ENCODE results near the gene ATP8B3. TPM values are rescaled to one million over a fixed set of nuclear protein-coding genes. Genes with fewer than 3 reads are reported as not detected.

ATP8B3 gene
- polyA plus RNA-seq, 2 of the 4 experiments (the other 2 are of a cell fraction): 2.7 to 3.9 TPM

- ATAC-seq (no peak), DNase-seq (ENCODE audit: low read depth in 1 of 2, low spot score in 1 of 2) (no peak), FAIRE-seq (no peak)
- no peak for TF ChIP-seq HOXA7 (CRISPR knock-in tag; IDR thresholded peaks at IDR 0.05)
- TF ChIP-seq HDAC2 (IDR thresholded peaks at IDR 0.05): peak; percentile 64; the same call in 1 of the 2 replicates
- 26% methylated on average over 4 of the region's 4 CpGs for WGBS (ENCODE audit: missing lambda C conversion rate)
- Histone ChIP-seq H3K27ac (no peak overlapping the region), H3K4me2 (no peak overlapping the region), H3K4me3 (no peak overlapping the region), H3K4me1 (no peaks in the 10 kb centered on the region), H3K9me3 (peaks cover 30% of the 10 kb centered on the region)
- ChIA-PET CTCF (interaction anchor here (0.7 to 2.2 kb wide), 8 partner anchors 12 to 164 kb away, joined by 3 to 16 read pairs (median 3); no protein-coding TSS in a partner anchor), POLR2A (no interaction called here)
Observed at GRCh38 chr19:1770866-1771576, 41.1 kb downstream of the ATP8B3 start.

- Histone ChIP-seq H3K9me3 (peaks cover 22% of the 10 kb centered on the region), H3K27ac (no peak overlapping the region), H3K4me2 (no peak overlapping the region), H3K4me1 (no peaks in the 10 kb centered on the region), H3K4me3 (no peak overlapping the region)
- FAIRE-seq (no peak), ATAC-seq (no peak), DNase-seq (ENCODE audit: low read depth in 1 of 2, low spot score in 1 of 2) (no peak)
- 13% methylated on average over 8 of the region's 12 CpGs for WGBS (ENCODE audit: missing lambda C conversion rate)
- TF ChIP-seq ATOH8 (CRISPR knock-in tag; IDR thresholded peaks at IDR 0.05; ENCODE audit: low read depth): no peak
- TF ChIP-seq KDM5A (IDR thresholded peaks at IDR 0.05): no peak
- no peak for TF ChIP-seq RAD21 (conservative IDR thresholded peaks at IDR 0.05 in 1 of 2, IDR thresholded peaks at IDR 0.05 in 1 of 2)
- no peak for TF ChIP-seq E2F6 (IDR thresholded peaks at IDR 0.05; ENCODE audit: borderline replicate concordance, low read depth)
- no peak for TF ChIP-seq PHF8 (IDR thresholded peaks at IDR 0.05; ENCODE audit: borderline replicate concordance, low read depth)
- no peak for TF ChIP-seq ELK1 (IDR thresholded peaks at IDR 0.05; ENCODE audit: low read depth, low read length)
- no peak for TF ChIP-seq HES2 (IDR thresholded peaks at IDR 0.05)
- TF ChIP-seq SMC3 (IDR thresholded peaks at IDR 0.05): no peak
- no peak for TF ChIP-seq EHMT2 (IDR thresholded peaks at IDR 0.05; ENCODE audit: low read depth)
- no peak for TF ChIP-seq GATA3 (IDR thresholded peaks at IDR 0.05; ENCODE audit: borderline replicate concordance)
- no peak for TF ChIP-seq POLR2AphosphoS2 (conservative IDR thresholded peaks at IDR 0.05; ENCODE audit: low read length)
- TF ChIP-seq EP300 (IDR thresholded peaks at IDR 0.05): no peak
- no peak for TF ChIP-seq ZNF302 (CRISPR knock-in tag; IDR thresholded peaks at IDR 0.05)
- no peak for TF ChIP-seq JUNB (IDR thresholded peaks at IDR 0.05)
- no peak for TF ChIP-seq NR3C1 (IDR thresholded peaks at IDR 0.05)
- TF ChIP-seq CBX8 (IDR thresholded peaks at IDR 0.05): no peak
- TF ChIP-seq HEYL (CRISPR knock-in tag; IDR thresholded peaks at IDR 0.05): no peak
- no peak for TF ChIP-seq BHLHE40 (IDR thresholded peaks at IDR 0.05; ENCODE audit: low read depth, low read length)
- ChIA-PET CTCF (interaction anchor here (0.7 to 1.4 kb wide), 7 partner anchors 11 to 97 kb away, joined by 3 to 4 read pairs (median 3); no protein-coding TSS in a partner anchor), POLR2A (no interaction called here)
Observed at GRCh38 chr19:1769645-1769985, 42.5 kb downstream of the ATP8B3 start.

- FAIRE-seq (no peak), ATAC-seq (no peak), DNase-seq (ENCODE audit: low read depth in 1 of 2, low spot score in 1 of 2) (no peak)
- CTCF ChIA-PET: interaction anchor here (0.7 to 5.9 kb wide), 11 partner anchors 9 to 97 kb away, joined by 3 to 66 read pairs (median 3); no protein-coding TSS in a partner anchor
- TF ChIP-seq ZC3H11A (IDR thresholded peaks at IDR 0.05): no peak
- no peak for TF ChIP-seq FOXS1 (CRISPR knock-in tag; IDR thresholded peaks at IDR 0.05)
- 53% methylated on average over 7 of the region's 9 CpGs for WGBS (ENCODE audit: missing lambda C conversion rate)
- Histone ChIP-seq H3K4me1 (no peaks in the 10 kb centered on the region), H3K4me2 (no peak overlapping the region), H3K9me3 (peaks cover 22% of the 10 kb centered on the region), H3K27ac (no peak overlapping the region), H3K4me3 (no peak overlapping the region)
- POLR2A ChIA-PET: no interaction called here
Observed at GRCh38 chr19:1768918-1769644, 43.0 kb downstream of the ATP8B3 start.
